Hepatocyte (in vitro differentiated cells): ENCODE measurements around the gene NANOS2. TPM values are rescaled to one million over a fixed set of nuclear protein-coding genes. Genes with fewer than 3 reads are reported as not detected.

Experiments used
- DNase-seq: peaks from one replicate; pipeline ENCODE4 v3.0.0-alpha.2; 2016; ENCODE audit warnings: low spot score
- H2AFZ ChIP-seq: fragments of 200-600 bp; sonication (generic); 2 replicates; pipeline ENCODE4 v1.6.0; 2016; ENCODE audit warnings: antibody characterized with exemption, mild to moderate bottlenecking
- H3K27ac ChIP-seq: fragments of 200-600 bp; sonication (generic); 2 replicates; pipeline ENCODE4 v1.5.1; 2016; ENCODE audit warnings: mild to moderate bottlenecking
- H3K27me3 ChIP-seq: fragments of 200-600 bp; sonication (generic); 2 replicates; pipeline ENCODE4 v1.6.1; 2016
- H3K36me3 ChIP-seq: fragments of 200-600 bp; sonication (generic); replicated peaks from 2 replicates; pipeline ENCODE4 v1.5.1; 2016; ENCODE audit warnings: low read depth; ENCODE audit not compliant: insufficient read depth
- H3K4me1 ChIP-seq: fragments of 200-600 bp; sonication (generic); 2 replicates; pipeline ENCODE4 v1.5.1; 2016; ENCODE audit warnings: mild to moderate bottlenecking, moderate library complexity; ENCODE audit not compliant: insufficient read depth
- H3K4me2 ChIP-seq: fragments of 200-600 bp; sonication (generic); 2 replicates; pipeline ENCODE4 v1.6.0; 2016
- H3K4me3 ChIP-seq: fragments of 200-600 bp; sonication (generic); 2 replicates; pipeline ENCODE4 v1.5.1; 2016; ENCODE audit warnings: mild to moderate bottlenecking
- H3K79me2 ChIP-seq: fragments of 200-600 bp; sonication (generic); 2 replicates; pipeline ENCODE4 v1.6.0; 2017; ENCODE audit warnings: mild to moderate bottlenecking
- H3K9me2 ChIP-seq: fragments of 200-600 bp; sonication (generic); replicated peaks from 2 replicates; pipeline ENCODE4 v1.6.0; 2017; ENCODE audit warnings: mild to moderate bottlenecking; ENCODE audit not compliant: insufficient read depth
- H3K9me3 ChIP-seq: fragments of 200-600 bp; sonication (generic); 2 replicates; pipeline ENCODE4 v1.5.1; 2016; ENCODE audit warnings: low read depth, mild to moderate bottlenecking
- H4K20me1 ChIP-seq: fragments of 200-600 bp; sonication (generic); 2 replicates; pipeline ENCODE4 v1.6.0; 2016; ENCODE audit warnings: mild to moderate bottlenecking; ENCODE audit not compliant: insufficient read depth, poor library complexity, severe bottlenecking
- EZH2 ChIP-seq: fragments of 200-600 bp; sonication (generic); IDR thresholded peaks from 2 replicates; pipeline ENCODE4 v1.6.1; 2016; ENCODE audit warnings: antibody characterized with exemption, mild to moderate bottlenecking, borderline replicate concordance
- EZH2phosphoT487 ChIP-seq: fragments of 200-600 bp; sonication (generic); IDR thresholded peaks from one replicate; pipeline ENCODE4 v1.6.1; 2018; ENCODE audit warnings: antibody characterized with exemption, mild to moderate bottlenecking, low read depth, moderate library complexity; ENCODE audit not compliant: unreplicated experiment, severe bottlenecking
- WGBS: methylation state at CpG from one replicate; pipeline ENCODE4 v1.1.6; 2016; ENCODE audit warnings: low lambda C conversion rate; ENCODE audit errors: missing lambda C conversion rate; 5-methylcytosine and 5-hydroxymethylcytosine counted together
- polyA plus RNA-seq: library from polyadenylated mRNA; unstranded; fragments of >200 nt; fragmentation: Nextera tagmentation; extraction: Ambion mirVana; gene quantifications from 2 replicates; pipeline ENCODE4 v1.2.1, GENCODE V29; 2016
- total RNA-seq: library from RNA; depleted of rRNA; stranded (reverse); fragments of >200 nt; gene quantifications from 2 replicates; pipeline ENCODE4 v1.2.3, GENCODE V29; 2014
- TF ChIP-seq, protein P1 (sequence below): fragments of 200-600 bp; sonication (generic); IDR thresholded peaks from 2 replicates; pipeline ENCODE4 v1.5.1; 2016; ENCODE audit warnings: antibody characterized with exemption, mild to moderate bottlenecking; ENCODE audit not compliant: poor library complexity

Gene NANOS2
- total and polyA plus RNA-seq, 2 experiments from 2014 or later = not detected

DNA sequence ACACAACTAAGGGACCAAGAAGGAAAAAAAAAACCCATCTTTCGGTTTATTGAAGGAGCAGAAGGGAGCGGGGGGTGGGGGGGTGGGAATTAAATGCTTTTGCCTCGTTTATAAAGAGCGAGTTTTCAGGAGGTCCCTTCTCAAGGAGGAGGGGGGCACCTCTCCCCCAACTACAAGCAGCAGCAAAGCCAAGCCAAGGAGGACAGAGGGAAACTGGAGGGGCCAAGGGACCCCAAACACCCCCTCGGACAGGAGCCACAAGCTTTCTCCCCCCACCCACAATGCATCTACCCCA, 31.0 kb downstream of the NANOS2 start:
- H3K9me2 ChIP-seq = no peaks in the 10 kb centered on the region
- H3K4me1 ChIP-seq = peaks cover 19% of the 10 kb centered on the region
- H4K20me1 ChIP-seq = peaks cover 19% of the 10 kb centered on the region
- H3K27me3 ChIP-seq = no peaks in the 10 kb centered on the region
- TF ChIP-seq EZH2phosphoT487 = no peak
- TF ChIP-seq EZH2 = no peak
- TF ChIP-seq, protein P1, sequence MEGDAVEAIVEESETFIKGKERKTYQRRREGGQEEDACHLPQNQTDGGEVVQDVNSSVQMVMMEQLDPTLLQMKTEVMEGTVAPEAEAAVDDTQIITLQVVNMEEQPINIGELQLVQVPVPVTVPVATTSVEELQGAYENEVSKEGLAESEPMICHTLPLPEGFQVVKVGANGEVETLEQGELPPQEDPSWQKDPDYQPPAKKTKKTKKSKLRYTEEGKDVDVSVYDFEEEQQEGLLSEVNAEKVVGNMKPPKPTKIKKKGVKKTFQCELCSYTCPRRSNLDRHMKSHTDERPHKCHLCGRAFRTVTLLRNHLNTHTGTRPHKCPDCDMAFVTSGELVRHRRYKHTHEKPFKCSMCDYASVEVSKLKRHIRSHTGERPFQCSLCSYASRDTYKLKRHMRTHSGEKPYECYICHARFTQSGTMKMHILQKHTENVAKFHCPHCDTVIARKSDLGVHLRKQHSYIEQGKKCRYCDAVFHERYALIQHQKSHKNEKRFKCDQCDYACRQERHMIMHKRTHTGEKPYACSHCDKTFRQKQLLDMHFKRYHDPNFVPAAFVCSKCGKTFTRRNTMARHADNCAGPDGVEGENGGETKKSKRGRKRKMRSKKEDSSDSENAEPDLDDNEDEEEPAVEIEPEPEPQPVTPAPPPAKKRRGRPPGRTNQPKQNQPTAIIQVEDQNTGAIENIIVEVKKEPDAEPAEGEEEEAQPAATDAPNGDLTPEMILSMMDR = no peak
- no peaks in the 10 kb centered on the region for H3K9me3 ChIP-seq
- H3K36me3 ChIP-seq = no peaks in the 10 kb centered on the region
- H3K79me2 ChIP-seq = peaks cover 22% of the 10 kb centered on the region
- no peak overlapping the region for H2AFZ ChIP-seq
- H3K27ac ChIP-seq = no peak overlapping the region
- 38% methylated on average over 5 of the region's 5 CpGs for WGBS
- no peak overlapping the region for H3K4me3 ChIP-seq
- peak overlapping the region; percentile 93 for H3K4me2 ChIP-seq
- no peak for DNase-seq

DNA sequence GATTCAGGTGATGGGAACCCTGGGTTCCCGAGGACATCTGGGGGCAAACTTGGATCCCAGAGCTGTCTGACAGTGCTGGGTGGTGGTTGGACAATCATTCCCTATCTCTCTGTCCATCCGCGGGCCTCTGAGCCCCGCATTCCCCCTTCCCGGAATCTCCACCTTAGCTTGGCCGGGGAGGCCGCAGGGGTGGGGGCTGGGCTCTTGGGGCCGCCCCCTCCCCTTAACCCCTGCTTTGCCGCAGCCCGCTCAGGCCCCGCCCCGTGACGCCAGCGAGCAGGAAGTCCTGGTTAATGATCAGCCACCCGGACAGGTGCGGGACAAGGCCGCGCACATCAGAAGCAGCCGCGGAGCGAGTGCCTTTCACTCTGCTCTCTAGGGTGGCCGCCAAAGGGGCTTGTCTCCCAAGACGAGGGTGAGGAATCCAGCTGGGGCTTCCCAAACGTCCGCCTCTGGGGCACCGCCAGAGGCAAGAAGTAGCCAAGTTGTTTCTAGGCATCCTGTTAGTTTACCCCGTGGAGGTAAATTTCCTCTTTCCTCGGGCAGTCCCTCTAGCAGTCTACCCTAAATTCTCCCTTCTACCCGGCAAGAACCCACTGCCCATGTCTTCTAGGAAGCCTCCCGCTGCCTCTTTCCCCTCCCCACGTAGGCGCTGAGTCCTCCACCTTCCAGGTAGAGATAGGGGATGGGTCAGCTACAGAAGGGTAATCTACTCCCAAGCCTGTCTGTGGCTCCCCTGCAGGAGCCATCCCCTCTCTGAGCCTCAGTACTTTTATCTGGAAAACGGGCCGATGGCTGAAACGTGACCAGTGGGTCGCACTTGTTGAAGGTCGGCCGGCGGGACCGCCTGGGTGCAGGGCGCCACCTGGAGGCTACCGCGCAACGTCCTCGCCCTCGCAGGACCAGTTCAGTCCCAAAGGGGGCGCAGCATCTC, 31.7 kb downstream of the NANOS2 start:
- H3K36me3 ChIP-seq = no peaks in the 10 kb centered on the region
- H3K4me1 ChIP-seq = peaks cover 24% of the 10 kb centered on the region
- DNase-seq = peak; percentile 95
- no peak overlapping the region for H2AFZ ChIP-seq
- peaks cover 22% of the 10 kb centered on the region for H3K79me2 ChIP-seq
- H4K20me1 ChIP-seq = peaks cover 19% of the 10 kb centered on the region
- H3K9me3 ChIP-seq = no peaks in the 10 kb centered on the region
- TF ChIP-seq EZH2phosphoT487 (no peak), EZH2 (no peak)
- TF ChIP-seq, protein P1 = peak; percentile 99
- peak overlapping the region; percentile 93 for H3K4me2 ChIP-seq
- H3K27me3 ChIP-seq = no peaks in the 10 kb centered on the region
- WGBS = 11% methylated on average over 37 of the region's 47 CpGs
- H3K27ac ChIP-seq = peak overlapping the region; percentile 96
- no peaks in the 10 kb centered on the region for H3K9me2 ChIP-seq
- H3K4me3 ChIP-seq = no peak overlapping the region

DNA sequence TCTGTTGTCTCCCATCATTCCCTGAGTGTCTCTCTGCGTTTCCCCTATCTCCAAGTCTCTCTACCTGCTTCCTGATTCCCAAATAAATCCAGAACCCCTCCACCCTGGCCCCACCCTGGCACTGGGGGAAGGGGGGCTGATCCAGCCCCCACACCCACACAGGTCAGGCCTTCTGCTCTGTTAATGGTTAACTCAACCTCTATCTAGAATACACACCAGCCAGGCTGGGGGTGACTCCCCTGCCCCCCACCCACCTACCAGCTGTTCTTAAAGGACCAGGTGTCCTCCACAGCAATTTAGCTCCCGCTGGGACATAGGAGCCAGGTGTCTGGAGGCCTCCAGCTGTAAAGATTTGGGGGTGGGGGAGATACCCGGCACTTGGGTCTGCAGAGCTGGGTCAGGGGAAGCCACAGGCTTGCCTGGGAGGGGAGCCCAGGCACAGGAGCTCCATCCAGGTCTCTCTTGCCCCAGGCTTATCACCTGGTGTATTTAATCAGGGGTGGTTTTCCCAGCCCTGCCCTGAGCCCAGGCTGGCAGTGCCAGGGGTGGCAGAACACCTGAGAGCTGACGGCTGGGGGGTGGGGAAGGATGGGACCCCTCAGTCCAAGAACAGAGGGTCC, 32.6 kb downstream of the NANOS2 start:
- H3K4me2 ChIP-seq = peak overlapping the region; percentile 93
- H3K27me3 ChIP-seq = no peaks in the 10 kb centered on the region
- no peak overlapping the region for H2AFZ ChIP-seq
- H4K20me1 ChIP-seq = peaks cover 19% of the 10 kb centered on the region
- H3K9me3 ChIP-seq = no peaks in the 10 kb centered on the region
- H3K79me2 ChIP-seq = peaks cover 22% of the 10 kb centered on the region
- no peak overlapping the region for H3K4me3 ChIP-seq
- 17% methylated on average over 4 of the region's 4 CpGs for WGBS
- TF ChIP-seq, protein P1 = no peak
- no peak for TF ChIP-seq EZH2phosphoT487
- no peak for TF ChIP-seq EZH2
- peak; percentile 88 for DNase-seq
- peak overlapping the region; percentile 96 for H3K27ac ChIP-seq
- H3K4me1 ChIP-seq = peaks cover 29% of the 10 kb centered on the region
- H3K9me2 ChIP-seq = no peaks in the 10 kb centered on the region
- no peaks in the 10 kb centered on the region for H3K36me3 ChIP-seq
